HuH-7.5 (cell line): ENCODE results near the gene RBPJ.
"Not testable (repeated sequence)": the region's sequence is repeated elsewhere in the genome, so short reads cannot be mapped to it uniquely, and the experiment has no call there.

Experiments
- DNase-seq: peaks from one replicate; pipeline ENCODE4 v3.0.0; 2011; ENCODE audit warnings: low spot score

RBPJ gene

GRCh38 chr4:26375551-26375950, 54.7 kb downstream of the RBPJ start:
- DNase-seq: no peak

- DNase-seq: no peak
Measured at GRCh38 chr4:26377328-26378311, 56.8 kb downstream of the RBPJ start.

- DNase-seq: no peak
Measured at GRCh38 chr4:26379837-26380236, 59.0 kb downstream of the RBPJ start.

- DNase-seq: no peak
Measured at GRCh38 chr4:26380740-26381139, 59.9 kb downstream of the RBPJ start.

- DNase-seq: no peak
Measured at GRCh38 chr4:26384380-26385057, 63.7 kb downstream of the RBPJ start.

- DNase-seq: no peak
Measured at GRCh38 chr4:26385690-26386089, 64.9 kb downstream of the RBPJ start.

GRCh38 chr4:26386386-26386785, 65.6 kb downstream of the RBPJ start:
- no peak for DNase-seq

- DNase-seq: no peak
Measured at GRCh38 chr4:26388671-26389070, 67.9 kb downstream of the RBPJ start.

- no peak for DNase-seq
Measured at GRCh38 chr4:26397086-26397485, 76.3 kb downstream of the RBPJ start.

- DNase-seq: no peak
Measured at GRCh38 chr4:26400132-26400531, 79.3 kb downstream of the RBPJ start.

- not testable (repeated sequence) for DNase-seq
Measured at GRCh38 chr4:26402017-26402416, 81.2 kb downstream of the RBPJ start.

- DNase-seq: no peak
Measured at GRCh38 chr4:26402458-26402857, 81.6 kb downstream of the RBPJ start.

- DNase-seq: no peak
Measured at GRCh38 chr4:26404743-26405206, 84.0 kb downstream of the RBPJ start.

- DNase-seq: no peak
Measured at GRCh38 chr4:26406346-26406975, 85.6 kb downstream of the RBPJ start.

- no peak for DNase-seq
Measured at GRCh38 chr4:26407476-26407875, 86.7 kb downstream of the RBPJ start.

- peak; percentile 16 for DNase-seq
Measured at GRCh38 chr4:26410385-26411293, 89.8 kb downstream of the RBPJ start.

GRCh38 chr4:26412381-26413372, 91.9 kb downstream of the RBPJ start:
- no peak for DNase-seq

- no peak for DNase-seq
Measured at GRCh38 chr4:26413582-26413981, 92.8 kb downstream of the RBPJ start.

- DNase-seq: no peak
Measured at GRCh38 chr4:26418107-26418506, 97.3 kb downstream of the RBPJ start.

GRCh38 chr4:26418850-26419249, 98.0 kb downstream of the RBPJ start:
- DNase-seq: no peak
